H1 (cell line): ENCODE data around the gene WBP1L. TPM values are rescaled to one million over a fixed set of nuclear protein-coding genes. Genes with fewer than 3 reads are reported as not detected.

Experiments used
- CTCF ChIA-PET: fragments of 300-600 bp; sonication (Branson Sonifier 250); formaldehyde crosslinking; loops from one replicate; lab custom pipeline; 2021; ENCODE audit not compliant: partially characterized antibody; lab: Charles Lee
- POLR2A ChIA-PET: fragments of 300-600 bp; sonication (Branson Sonifier 250); formaldehyde crosslinking; loops from one replicate; lab custom pipeline; 2021; ENCODE audit warnings: inconsistent platforms; ENCODE audit not compliant: partially characterized antibody; lab: Charles Lee
- DNase-seq, 2 experiments: peaks; one replicate each; pipeline versions ENCODE4 v3.0.0 to v3.0.0-alpha.2; 2010 to 2022; ENCODE audit warnings: low spot score in 2 of 2, low read depth in 1 of 2, mixed read lengths in 1 of 2
- FAIRE-seq: peaks from 2 replicates; lab custom pipeline; 2011; peaks lifted over from hg19 to GRCh38; lab: Jason Lieb, UNC
- H2AFZ ChIP-seq: 2 replicates; pipeline ENCODE4 v1.8.1; 2012; ENCODE audit warnings: low read length, inconsistent platforms
- H2AK5ac ChIP-seq: 2 replicates; pipeline ENCODE4 v1.6.1; 2013; ENCODE audit warnings: low read depth, low read length
- H2BK120ac ChIP-seq: replicated peaks from 2 replicates; pipeline ENCODE3; 2013; ENCODE audit warnings: low read depth, low read length, inconsistent platforms
- H2BK12ac ChIP-seq: 2 replicates; pipeline ENCODE4 v1.6.1; 2013; ENCODE audit warnings: low read depth, low read length
- H2BK15ac ChIP-seq: 2 replicates; pipeline ENCODE4 v1.6.1; 2013; ENCODE audit warnings: low read length
- H2BK20ac ChIP-seq: 2 replicates; pipeline ENCODE4 v1.6.1; 2013; ENCODE audit warnings: low read length
- H2BK5ac ChIP-seq: 2 replicates; pipeline ENCODE4 v1.6.1; 2013; ENCODE audit warnings: low read depth, low read length
- H3K14ac ChIP-seq: 2 replicates; pipeline ENCODE4 v1.6.1; 2013; ENCODE audit warnings: inconsistent platforms; ENCODE audit not compliant: insufficient read length
- H3K18ac ChIP-seq: 2 replicates; pipeline ENCODE4 v1.6.1; 2013; ENCODE audit warnings: low read length; ENCODE audit errors: extremely low read depth
- H3K23ac ChIP-seq: 2 replicates; pipeline ENCODE4 v1.6.1; 2013; ENCODE audit warnings: inconsistent platforms; ENCODE audit not compliant: insufficient read length
- H3K23me2 ChIP-seq: 2 replicates; pipeline ENCODE4 v1.6.1; 2013; ENCODE audit warnings: low read depth, low read length
- H3K27ac ChIP-seq: 2 replicates; pipeline ENCODE4 v1.6.1; 2011; ENCODE audit warnings: low read depth, low read length, inconsistent platforms
- H3K27me3 ChIP-seq, 4 experiments: replicated peaks in 1 of 4; 1 replicate in 1 of 4; 2 replicates in 3 of 4; pipeline versions ENCODE4 v1.6.1 to v1.8.1; 2011 to 2013; ENCODE audit warnings: low read length in 3 of 4, mild to moderate bottlenecking in 3 of 4, inconsistent platforms in 2 of 4, mixed read lengths in 2 of 4, moderate library complexity in 1 of 4; ENCODE audit not compliant: control insufficient read depth in 3 of 4, insufficient read depth in 3 of 4; ENCODE audit errors: extremely low read depth in 1 of 4
- H3K36me3 ChIP-seq, 4 experiments: 2 replicates each; pipeline versions ENCODE4 v1.6.1 to v1.8.1; 2011 to 2013; ENCODE audit warnings: mild to moderate bottlenecking in 4 of 4, low read length in 3 of 4, moderate library complexity in 2 of 4, control low read depth in 1 of 4, inconsistent platforms in 1 of 4; ENCODE audit not compliant: insufficient read depth in 4 of 4, control insufficient read depth in 2 of 4
- H3K4ac ChIP-seq: replicated peaks from 2 replicates; pipeline ENCODE3; 2013; ENCODE audit warnings: low read length, low read depth, mixed read lengths, inconsistent platforms; ENCODE audit not compliant: insufficient read length
- H3K4me1 ChIP-seq, 4 experiments: replicated peaks in 1 of 4; 1 replicate in 1 of 4; 2 replicates in 3 of 4; pipeline versions ENCODE4 v1.6.1 to v1.8.1; 2011 to 2013; ENCODE audit warnings: low read length in 3 of 4, inconsistent platforms in 2 of 4, mixed read lengths in 1 of 4; ENCODE audit not compliant: insufficient read depth in 4 of 4, control insufficient read depth in 3 of 4
- H3K4me2 ChIP-seq, 2 experiments: 2 replicates each; pipeline versions ENCODE4 v1.6.1 to v1.8.1; 2011 to 2013; ENCODE audit warnings: low read depth in 2 of 2, low read length in 2 of 2, control low read depth in 1 of 2, inconsistent platforms in 1 of 2, mild to moderate bottlenecking in 1 of 2; ENCODE audit not compliant: insufficient read depth in 1 of 2
- H3K4me3 ChIP-seq, 4 experiments: fragments of 200-600, 300-600 bp in 1 of 4; sonication (generic), shearing (Covaris generic), sonication (Bioruptor Twin) in 1 of 4; 2 replicates each; pipeline versions ENCODE4 v1.5.1 to v1.8.1; 2011 to 2016; ENCODE audit warnings: low read length in 4 of 4, low read depth in 3 of 4, control low read depth in 2 of 4, inconsistent platforms in 2 of 4, mild to moderate bottlenecking in 2 of 4, mixed read lengths in 1 of 4, moderate library complexity in 1 of 4; ENCODE audit not compliant: insufficient read depth in 2 of 4; ENCODE audit errors: extremely low read depth in 1 of 4
- H3K56ac ChIP-seq: replicated peaks from 2 replicates; pipeline ENCODE3; 2013; ENCODE audit warnings: low read depth, mild to moderate bottlenecking, mixed read lengths, low read length, inconsistent platforms; ENCODE audit not compliant: insufficient read length
- H3K79me1 ChIP-seq: 2 replicates; pipeline ENCODE4 v1.6.1; 2013; ENCODE audit warnings: low read depth, low read length, control low read depth
- H3K79me2 ChIP-seq, 2 experiments: 2 replicates each; pipeline versions ENCODE4 v1.6.1 to v1.8.1; 2012 to 2013; ENCODE audit warnings: low read length in 2 of 2, mild to moderate bottlenecking in 2 of 2, inconsistent platforms in 1 of 2; ENCODE audit not compliant: insufficient read depth in 2 of 2, control insufficient read depth in 1 of 2
- H3K9ac ChIP-seq, 4 experiments: replicated peaks in 1 of 4; 1 replicate in 1 of 4; 2 replicates in 3 of 4; pipeline versions ENCODE4 v1.6.1 to v1.8.1; 2011 to 2013; ENCODE audit warnings: low read depth in 3 of 4, low read length in 3 of 4, control low read depth in 2 of 4, mild to moderate bottlenecking in 2 of 4, moderate library complexity in 2 of 4, inconsistent platforms in 1 of 4; ENCODE audit errors: extremely low read depth in 1 of 4
- H3K9me3 ChIP-seq, 2 experiments: 2 replicates each; pipeline versions ENCODE4 v1.6.1 to v1.8.1; 2012 to 2013; ENCODE audit warnings: mild to moderate bottlenecking in 2 of 2, moderate library complexity in 2 of 2, control low read depth in 1 of 2, inconsistent platforms in 1 of 2, low read depth in 1 of 2, low read length in 1 of 2, mixed read lengths in 1 of 2; ENCODE audit not compliant: insufficient read depth in 2 of 2
- H4K20me1 ChIP-seq, 2 experiments: replicated peaks in 1 of 2; 2 replicates each; pipeline versions ENCODE3 to v1.8.1; 2011 to 2013; ENCODE audit warnings: inconsistent platforms in 2 of 2, low read length in 2 of 2, mild to moderate bottlenecking in 1 of 2; ENCODE audit not compliant: insufficient read depth in 2 of 2, control insufficient read depth in 1 of 2
- H4K5ac ChIP-seq: 2 replicates; pipeline ENCODE4 v1.6.1; 2013; ENCODE audit warnings: low read length, low read depth, mixed read lengths, inconsistent platforms; ENCODE audit not compliant: insufficient read length
- H4K8ac ChIP-seq: 2 replicates; pipeline ENCODE4 v1.8.0; 2013; ENCODE audit warnings: mild to moderate bottlenecking, moderate library complexity, low read length, inconsistent platforms; ENCODE audit not compliant: insufficient read depth; ENCODE audit errors: extremely low read depth
- H4K91ac ChIP-seq: replicated peaks from 2 replicates; pipeline ENCODE3; 2013; ENCODE audit warnings: low read length, mixed read lengths, inconsistent platforms; ENCODE audit not compliant: insufficient read length
- KDM5A ChIP-seq: fragments of 200-600 bp; IDR thresholded peaks from 2 replicates; pipeline ENCODE4 v1.7.1; 2012; ENCODE audit warnings: mild to moderate bottlenecking, low read length, inconsistent platforms, mixed read lengths
- RAD21 ChIP-seq, 2 experiments: IDR thresholded peaks in 1 of 2; conservative IDR thresholded peaks in 1 of 2; 2 replicates each; pipeline ENCODE4 v1.6.1; 2011; ENCODE audit warnings: low read depth in 2 of 2, low read length in 2 of 2, improper control_type of control experiment in 1 of 2, inconsistent platforms in 1 of 2, mild to moderate bottlenecking in 1 of 2, moderate library complexity in 1 of 2
- TAF7 ChIP-seq: optimal IDR thresholded peaks from 2 replicates; pipeline ENCODE3; 2011; ENCODE audit warnings: low read depth, mild to moderate bottlenecking, inconsistent platforms, low read length, moderate library complexity, borderline replicate concordance
- ZNF274 ChIP-seq: IDR thresholded peaks from 2 replicates; pipeline ENCODE4 v1.7.0; 2012; ENCODE audit warnings: low read length, borderline replicate concordance; ENCODE audit errors: extremely low read depth
- WGBS, 2 experiments: shearing (Covaris generic) in 1 of 2; methylation state at CpG; one replicate each; pipeline versions ENCODE4 v1.1.6 to v1.1.7; 2013 to 2015; ENCODE audit warnings: low lambda C conversion rate in 2 of 2, mixed read lengths in 2 of 2, inconsistent platforms in 1 of 2, low coverage in 1 of 2, missing lambda C conversion rate in 1 of 2; ENCODE audit not compliant: insufficient replicate concordance in 2 of 2, insufficient coverage in 1 of 2, insufficient read length in 1 of 2; ENCODE audit errors: extremely low coverage in 1 of 2, missing lambda C conversion rate in 1 of 2; 5-methylcytosine and 5-hydroxymethylcytosine counted together
- polyA plus RNA-seq, 7 experiments: library from polyadenylated mRNA; depleted of rRNA in 3 of 7; stranded (reverse) in 5 of 7; unstranded in 2 of 7; fragments of >200 nt in 5 of 7; fragments of 200-250 nt in 2 of 7; gene quantifications; 1 replicate in 5 of 7; 2 replicates in 1 of 7; 4 replicates in 1 of 7; pipeline versions ENCODE4 v1.2.1 to v1.2.3, GENCODE V29; 2011 to 2013; ENCODE audit warnings: missing spikeins in 2 of 7, mixed read lengths in 2 of 7
- total RNA-seq: library from RNA; stranded (reverse); fragmentation: NEBNext Ultra II Directional; extraction: Animal tissue kit (Norgen Biotek cat#: 25700); gene quantifications from 2 replicates; pipeline ENCODE4 v1.2.1, GENCODE V29; 2021

WBP1L gene
- total and polyA plus RNA-seq, 2 of the 8 experiments (the other 6 are each of a cell fraction or from before 2014, with no cell fraction given): 26.6 to 29.9 TPM

DNA sequence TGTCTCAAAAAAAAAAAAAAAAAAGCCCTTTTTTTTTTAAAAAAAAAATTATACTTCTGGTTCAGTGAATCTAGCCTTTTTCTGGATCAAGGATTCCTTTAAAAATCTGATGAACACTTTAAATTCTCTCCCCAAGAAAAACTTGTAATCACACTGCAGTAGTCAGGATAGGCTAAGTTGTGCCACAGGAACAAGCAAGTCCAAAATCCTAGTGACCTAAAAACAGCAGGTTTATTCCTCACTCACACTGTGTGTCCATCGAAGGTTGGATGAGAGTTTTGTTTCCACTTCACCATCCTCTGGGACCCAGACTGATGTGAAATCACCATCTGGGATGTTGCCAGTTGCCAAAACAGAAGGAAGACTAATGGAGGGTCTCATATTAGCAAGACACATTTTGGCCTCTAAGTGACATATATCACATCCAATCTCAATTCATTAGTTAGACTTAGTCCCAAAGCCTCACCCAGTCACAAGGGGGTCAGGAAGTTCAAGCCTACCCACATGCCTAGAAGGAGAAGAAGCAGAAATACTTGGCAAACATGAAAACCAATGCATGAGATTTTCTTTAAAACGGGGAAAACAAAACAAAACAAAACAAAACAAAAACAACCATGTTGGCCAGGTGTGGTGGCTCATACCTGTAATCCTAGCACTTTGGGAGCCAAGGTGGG is 60.8 kb downstream of the WBP1L start:
- DNase-seq: no peak
- H4K5ac ChIP-seq: no peak overlapping the region
- H3K79me2 ChIP-seq: no peaks in the 10 kb centered on the region
- no peak overlapping the region for H2AFZ ChIP-seq
- H3K23ac ChIP-seq: no peak overlapping the region
- CTCF ChIA-PET: interaction anchor here (1.0 to 2.5 kb wide), 2 partner anchors 52 to 78 kb away, joined by 3 to 11 read pairs; no protein-coding TSS in a partner anchor
- peak overlapping the region; percentile 47; the same call in 1 of the 2 replicates for H2BK5ac ChIP-seq
- peaks cover 0 to 3% of the 10 kb centered on the region in 2 experiments; a peak in 2 of 4 replicates for H3K9me3 ChIP-seq
- H3K14ac ChIP-seq: no peak overlapping the region
- no peak overlapping the region for H2BK120ac ChIP-seq
- no peak overlapping the region for H3K4me2 ChIP-seq
- H2BK20ac ChIP-seq: no peak overlapping the region
- no peak overlapping the region for H3K18ac ChIP-seq
- peaks cover 0 to 3% (median 0%) of the 10 kb centered on the region in 4 experiments; a peak in 1 of 8 replicates for H3K36me3 ChIP-seq
- H4K20me1 ChIP-seq: no peaks in the 10 kb centered on the region
- no peaks in the 10 kb centered on the region; the same call in 1 of the 2 replicates for H3K79me1 ChIP-seq
- H2BK12ac ChIP-seq: peak overlapping the region; percentile 45; the same call in 1 of the 2 replicates
- no peak overlapping the region for H3K4me3 ChIP-seq
- POLR2A ChIA-PET: no interaction called here
- 92% methylated on average over 2 of the region's 2 CpGs; no CpG with 5 or more reads in 1 of the 2 experiments for WGBS, 2 experiments
- no peak for TF ChIP-seq ZNF274
- no peak for TF ChIP-seq KDM5A
- TF ChIP-seq RAD21 (IDR thresholded peaks at IDR 0.05 in 1 of 2, conservative IDR thresholded peaks at IDR 0.05 in 1 of 2; ENCODE audit: low read depth in 2 of 2, low read length in 2 of 2): no peak
- TF ChIP-seq TAF7: no peak
- TF ChIP-seq, all 59 proteins: peak for 0
- Histone ChIP-seq H3K56ac (no peak overlapping the region), H2AK5ac (peak overlapping the region; percentile 5), H3K23me2 (no peaks in the 10 kb centered on the region; the same call in none of the 2 replicates), H3K27me3 (no peaks in the 10 kb centered on the region), H3K4ac (no peak overlapping the region), H3K9ac (no peak overlapping the region), H4K91ac (peak overlapping the region; percentile 31), H3K27ac (no peak overlapping the region), H4K8ac (no peak overlapping the region), H2BK15ac (peak overlapping the region; percentile 84; the same call in 1 of the 2 replicates), H3K4me1 (peaks cover 19 to 34% (median 28%) of the 10 kb centered on the region in 4 experiments)
- no peak for FAIRE-seq
